Gastrocnemius medialis (tissue), 4 donors: ENCODE data around the gene GRM5.

Experiments
- CTCF ChIP-seq, 5 experiments: fragments of 450-650 bp in 3 of 5; fragments of 200-600 bp in 2 of 5; sonication (generic) in 2 of 5; IDR thresholded peaks in 4 of 5; conservative IDR thresholded peaks in 1 of 5; 1 replicate in 4 of 5; 2 replicates in 1 of 5; pipeline ENCODE4 v1.5.1; 2016 to 2019; ENCODE audit warnings: antibody characterized with exemption in 5 of 5, mild to moderate bottlenecking in 3 of 5, moderate library complexity in 3 of 5
- POLR2A ChIP-seq, 2 donors: fragments of 450-650 bp; IDR thresholded peaks; one replicate each; pipeline ENCODE4 v1.6.1; 2017; ENCODE audit warnings: antibody characterized with exemption in 2 of 2, mild to moderate bottlenecking in 2 of 2, moderate library complexity in 2 of 2

- TF ChIP-seq CTCF (IDR thresholded peaks at IDR 0.05 in 4 of 5, conservative IDR thresholded peaks at IDR 0.05 in 1 of 5) = no peak
- TF ChIP-seq POLR2A (IDR thresholded peaks at IDR 0.05) = no peak
These were observed 436.3 kb downstream of the GRM5 start for GRCh38 chr11:88629496-88629895.
